HG03342 (cell line): Measurements from ENCODE around the gene TBC1D10A.

Source experiments
- ATAC-seq: cut with Tn5 transposase; IDR thresholded peaks from one replicate; pipeline ENCODE4 v1.9.1; 2021; ENCODE audit warnings: mild to moderate bottlenecking, moderate library complexity; ENCODE audit not compliant: unreplicated experiment

Gene TBC1D10A

GRCh38 chr22:30287648-30288418, 38.9 kb downstream of the TBC1D10A start:
- ATAC-seq: no peak

DNA sequence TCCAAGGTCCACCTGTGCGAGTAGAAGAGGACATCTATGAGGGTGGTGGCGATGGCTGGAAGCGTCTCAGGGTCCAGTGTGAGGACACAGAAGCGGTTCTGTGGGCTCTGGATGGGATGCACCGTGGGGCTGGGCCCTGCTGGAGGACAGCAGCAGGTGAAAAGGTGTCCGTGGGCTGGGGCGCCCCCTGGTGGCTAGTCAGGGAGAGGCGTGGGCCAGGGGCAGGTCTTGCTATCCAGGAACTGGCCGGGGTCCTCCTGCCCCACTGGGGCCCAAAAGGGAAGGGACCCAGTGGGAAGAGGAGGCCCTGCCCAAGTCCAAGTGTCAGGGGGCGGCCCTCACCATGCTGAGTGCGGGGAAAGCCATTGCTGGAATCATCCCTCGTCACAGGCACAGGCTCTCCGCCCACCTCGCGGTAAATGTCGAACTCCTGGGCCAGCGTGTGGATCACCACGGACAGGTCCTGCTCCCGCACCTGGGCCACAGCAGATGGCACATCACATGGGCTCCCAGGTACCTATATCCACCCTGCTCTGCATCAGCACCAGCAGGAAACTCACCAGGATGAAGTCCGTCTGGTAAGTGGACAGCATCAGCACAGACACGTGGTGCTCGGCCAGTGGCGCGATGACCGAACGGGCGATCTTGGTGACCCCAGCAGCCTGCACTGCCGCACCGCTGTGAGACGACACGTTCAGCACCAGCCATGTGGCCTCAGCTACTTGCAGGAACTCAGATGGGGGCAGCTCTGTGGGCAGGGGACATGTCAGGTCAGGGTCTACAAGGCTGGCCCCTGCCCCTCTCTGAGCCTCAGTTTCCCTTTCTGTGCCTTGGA, 39.7 kb downstream of the TBC1D10A start:
- ATAC-seq: no peak

DNA sequence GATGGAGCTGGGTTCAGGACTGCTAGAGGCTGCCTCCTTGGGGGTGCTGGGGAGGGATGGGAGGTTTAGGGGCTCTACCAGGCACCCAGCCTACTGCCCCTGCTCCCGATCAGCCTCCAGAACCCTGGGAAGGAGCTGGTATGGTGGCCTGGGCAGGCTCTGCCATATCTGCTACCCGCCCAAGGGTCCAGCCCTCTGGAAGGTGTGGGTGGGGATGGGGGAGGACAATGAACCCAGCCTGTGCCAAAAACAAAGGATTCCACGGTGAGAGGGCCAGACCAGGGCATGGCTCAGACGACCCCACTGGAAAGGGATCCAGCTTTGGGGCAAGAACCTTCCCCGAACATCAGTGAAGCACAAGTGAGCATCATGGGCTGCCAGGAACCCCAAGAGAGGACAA, 40.4 kb downstream of the TBC1D10A start:
- no peak for ATAC-seq

- no peak for ATAC-seq
These were observed 40.9 kb downstream of the TBC1D10A start for GRCh38 chr22:30285846-30286200.

DNA sequence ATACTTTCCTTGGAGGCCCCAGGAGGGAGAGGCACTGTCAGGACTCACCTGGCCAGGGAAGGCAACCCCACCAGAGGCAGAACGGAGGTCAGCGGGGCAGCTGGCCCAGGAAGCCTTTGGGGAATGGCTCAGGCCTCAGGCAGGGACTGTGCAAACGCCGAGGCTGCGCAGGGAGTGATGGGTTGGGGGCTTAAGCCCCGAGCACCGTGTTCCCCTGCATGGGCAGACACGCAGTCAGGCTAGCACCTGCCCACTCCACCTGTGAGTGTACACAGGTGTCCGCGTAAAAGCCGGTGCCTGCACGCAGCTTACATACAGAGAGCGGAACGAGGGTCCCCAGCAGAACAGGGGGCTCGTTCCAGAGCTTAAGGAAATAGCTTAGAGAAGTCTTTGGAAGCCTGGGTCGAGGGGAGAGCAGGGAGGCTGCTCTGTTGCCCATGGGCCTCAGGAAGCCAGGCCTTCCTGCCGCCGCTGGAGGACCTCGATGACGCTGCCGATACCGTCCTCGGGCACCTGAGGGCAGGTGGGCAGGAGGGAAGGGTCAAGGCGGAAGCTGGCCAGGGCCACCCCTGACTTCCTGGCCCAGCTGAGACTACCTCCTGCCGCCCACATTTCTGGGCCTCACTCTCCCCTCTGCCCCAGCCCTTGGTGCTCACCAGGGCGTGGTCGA, 41.4 kb downstream of the TBC1D10A start:
- no peak for ATAC-seq

- ATAC-seq: no peak
These were observed 42.1 kb downstream of the TBC1D10A start for GRCh38 chr22:30284666-30285065.

GRCh38 chr22:30284172-30284571, 42.6 kb downstream of the TBC1D10A start:
- ATAC-seq: no peak

- no peak for ATAC-seq
These were observed 43.4 kb downstream of the TBC1D10A start for GRCh38 chr22:30283342-30283741.

DNA sequence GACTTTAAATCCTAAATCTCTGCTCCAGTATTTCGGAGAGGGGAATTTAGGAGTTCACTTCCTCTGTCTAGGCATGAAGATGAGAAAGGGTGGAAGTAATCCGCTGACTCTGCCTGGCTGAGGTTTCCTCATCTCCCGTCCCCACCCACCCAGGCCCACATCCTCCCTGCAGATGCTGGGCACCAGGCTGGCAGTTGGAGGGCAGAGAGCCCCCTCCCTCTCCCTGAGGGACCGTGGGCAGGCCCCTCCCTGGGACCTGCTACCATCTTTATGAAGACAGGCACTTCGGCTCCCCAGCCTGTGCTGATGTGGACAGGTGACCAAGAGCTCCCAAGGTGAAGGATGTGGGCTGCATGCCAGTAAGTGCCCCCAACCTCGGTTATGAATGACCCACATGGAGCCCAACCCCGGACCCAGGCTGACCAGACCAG, 44.1 kb downstream of the TBC1D10A start:
- ATAC-seq: no peak

GRCh38 chr22:30280505-30280904, 46.2 kb downstream of the TBC1D10A start:
- no peak for ATAC-seq

GRCh38 chr22:30279932-30280331, 46.8 kb downstream of the TBC1D10A start:
- no peak for ATAC-seq

DNA sequence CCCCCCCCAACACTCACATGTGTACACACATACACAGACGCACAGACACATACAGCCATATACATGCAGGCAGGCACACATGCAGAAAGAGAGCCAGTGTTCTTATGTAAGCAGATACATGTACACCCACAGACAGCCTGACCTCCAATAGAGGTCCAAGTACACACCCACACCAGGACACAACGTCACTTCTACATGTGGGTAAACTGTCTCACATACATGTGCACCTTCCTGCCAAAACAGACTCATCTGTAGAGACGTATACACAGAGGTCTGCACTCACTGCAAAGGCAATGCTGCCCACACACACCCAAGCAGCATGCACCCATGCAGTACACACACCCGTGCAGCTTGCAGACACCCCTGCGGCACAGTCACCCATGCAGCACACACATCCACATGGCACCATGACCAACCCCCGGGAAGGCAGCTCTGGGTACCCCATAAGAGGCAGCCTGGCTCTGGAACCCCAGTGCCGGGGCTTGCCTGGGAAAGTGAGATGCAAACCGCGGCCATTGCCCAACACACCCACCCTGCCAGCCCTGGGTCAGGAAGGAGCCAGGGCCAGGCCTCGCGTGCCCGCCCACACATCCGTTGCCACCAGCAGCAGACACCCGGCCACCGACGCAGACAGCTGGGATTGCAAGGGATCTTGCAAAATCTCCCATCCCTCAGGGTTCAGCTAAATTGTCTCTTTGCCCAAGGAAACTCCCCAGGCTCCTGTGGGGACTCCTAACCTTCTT, 47.5 kb downstream of the TBC1D10A start:
- no peak for ATAC-seq

GRCh38 chr22:30277547-30278344, 49.0 kb downstream of the TBC1D10A start:
- ATAC-seq: no peak

GRCh38 chr22:30276039-30276438, 50.7 kb downstream of the TBC1D10A start:
- ATAC-seq: no peak

DNA sequence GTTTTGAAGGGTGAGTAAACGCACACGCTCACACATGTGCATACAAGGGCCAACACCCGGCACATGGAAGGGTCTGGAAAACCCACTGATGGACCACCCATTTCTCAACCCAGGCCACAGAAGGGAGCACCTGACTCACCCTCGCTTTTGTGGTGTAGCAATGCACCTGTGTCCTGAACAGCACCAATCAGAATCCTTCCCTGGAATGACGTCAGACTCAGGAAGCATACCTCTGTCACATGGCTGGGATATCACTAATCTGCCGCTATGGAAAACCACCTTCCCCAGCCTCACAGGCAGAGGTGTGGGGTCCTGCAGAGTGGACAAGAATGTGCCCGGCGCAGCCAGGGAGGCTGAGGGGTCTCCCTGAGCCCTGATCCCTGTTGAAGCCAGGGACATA, 51.1 kb downstream of the TBC1D10A start:
- ATAC-seq: no peak

- no peak for ATAC-seq
These were observed 52.3 kb downstream of the TBC1D10A start for GRCh38 chr22:30274437-30274812.

GRCh38 chr22:30273711-30274436, 52.9 kb downstream of the TBC1D10A start:
- ATAC-seq: no peak

GRCh38 chr22:30272781-30273601, 53.8 kb downstream of the TBC1D10A start:
- no peak for ATAC-seq

GRCh38 chr22:30270832-30271231, 55.9 kb downstream of the TBC1D10A start:
- no peak for ATAC-seq
